Activated B cell treated with CpG ODN at 0.5 μM for 24 hours (primary cell): ENCODE data around the gene HMOX1. TPM values are rescaled to one million over a fixed set of nuclear protein-coding genes. Genes with fewer than 3 reads are reported as not detected.

ENCODE experiments used
- ATAC-seq: fragments of 200-7000 bp; cut with Tn5 transposase; one replicate; pipeline ENCODE4 v1.10.0; 2021; ENCODE audit warnings: low read depth, mild to moderate bottlenecking, moderate library complexity
- CTCF ChIA-PET: fragments of 350-600 bp; sonication (Branson Sonifier 250); formaldehyde crosslinking; loops from one replicate; lab custom pipeline; 2021; ENCODE audit warnings: antibody characterized with exemption; lab: Charles Lee
- POLR2A ChIA-PET: fragments of 350-600 bp; sonication (Branson Sonifier 250); formaldehyde crosslinking; loops from one replicate; lab custom pipeline; 2021; ENCODE audit warnings: antibody characterized with exemption; lab: Charles Lee
- DNase-seq: peaks from one replicate; pipeline ENCODE4 v3.0.0; 2022
- H3K27ac Mint-ChIP-seq: one replicate; pipeline ENCODE4 v1.8.0; 2020; ENCODE audit warnings: mixed read lengths
- H3K27me3 Mint-ChIP-seq: one replicate; pipeline ENCODE4 v1.8.0; 2021; ENCODE audit warnings: mixed read lengths
- H3K36me3 Mint-ChIP-seq: one replicate; pipeline ENCODE4 v1.8.0; 2021; ENCODE audit warnings: low read depth, mixed read lengths
- H3K4me1 Mint-ChIP-seq: one replicate; pipeline ENCODE4 v1.8.0; 2021; ENCODE audit warnings: mixed read lengths
- H3K4me3 Mint-ChIP-seq: one replicate; pipeline ENCODE4 v1.8.0; 2020; ENCODE audit warnings: mild to moderate bottlenecking, mixed read lengths
- H3K9me3 Mint-ChIP-seq: one replicate; pipeline ENCODE4 v1.8.0; 2020; ENCODE audit warnings: mixed read lengths
- intact Hi-C: fragments of 100-400 bp; cut with micrococcal nuclease; formaldehyde crosslinking; loops from one replicate; pipeline ENCODE4 v1.15.1; 2024
- total RNA-seq: library from RNA; stranded (reverse); gene quantifications from 2 replicates; pipeline ENCODE4 v1.2.3, GENCODE V29; 2022
- TF ChIP-seq, protein P1 (sequence below): fragments of 200-600 bp; IDR thresholded peaks from one replicate; pipeline ENCODE4 v1.8.0; 2022; ENCODE audit warnings: antibody characterized with exemption, mild to moderate bottlenecking

HMOX1 gene
- total RNA-seq, 1 donor from 2014 or later = 13.3 TPM

- H3K4me1 Mint-ChIP-seq = peaks cover 4% of the 10 kb centered on the region
- DNase-seq (no peak), ATAC-seq (no peak)
- H3K27ac Mint-ChIP-seq = peak overlapping the region; percentile 56
- POLR2A ChIA-PET = no interaction called here
- H3K36me3 Mint-ChIP-seq = peaks cover 75% of the 10 kb centered on the region
- H3K27me3 Mint-ChIP-seq = no peaks in the 10 kb centered on the region
- intact Hi-C loops = no loop called here
- H3K4me3 Mint-ChIP-seq = no peak overlapping the region
- TF ChIP-seq, protein P1, sequence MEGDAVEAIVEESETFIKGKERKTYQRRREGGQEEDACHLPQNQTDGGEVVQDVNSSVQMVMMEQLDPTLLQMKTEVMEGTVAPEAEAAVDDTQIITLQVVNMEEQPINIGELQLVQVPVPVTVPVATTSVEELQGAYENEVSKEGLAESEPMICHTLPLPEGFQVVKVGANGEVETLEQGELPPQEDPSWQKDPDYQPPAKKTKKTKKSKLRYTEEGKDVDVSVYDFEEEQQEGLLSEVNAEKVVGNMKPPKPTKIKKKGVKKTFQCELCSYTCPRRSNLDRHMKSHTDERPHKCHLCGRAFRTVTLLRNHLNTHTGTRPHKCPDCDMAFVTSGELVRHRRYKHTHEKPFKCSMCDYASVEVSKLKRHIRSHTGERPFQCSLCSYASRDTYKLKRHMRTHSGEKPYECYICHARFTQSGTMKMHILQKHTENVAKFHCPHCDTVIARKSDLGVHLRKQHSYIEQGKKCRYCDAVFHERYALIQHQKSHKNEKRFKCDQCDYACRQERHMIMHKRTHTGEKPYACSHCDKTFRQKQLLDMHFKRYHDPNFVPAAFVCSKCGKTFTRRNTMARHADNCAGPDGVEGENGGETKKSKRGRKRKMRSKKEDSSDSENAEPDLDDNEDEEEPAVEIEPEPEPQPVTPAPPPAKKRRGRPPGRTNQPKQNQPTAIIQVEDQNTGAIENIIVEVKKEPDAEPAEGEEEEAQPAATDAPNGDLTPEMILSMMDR = no peak
- H3K9me3 Mint-ChIP-seq = no peaks in the 10 kb centered on the region
- CTCF ChIA-PET = no interaction called here
Observed at GRCh38 chr22:35425971-35426800, 45.3 kb downstream of the HMOX1 start.

GRCh38 chr22:35426801-35427140 lies 45.9 kb downstream of the HMOX1 start:
- ATAC-seq (no peak), DNase-seq (no peak)
- TF ChIP-seq, protein P1 = no peak
- H3K27ac Mint-ChIP-seq = peak overlapping the region; percentile 56
- H3K4me3 Mint-ChIP-seq = no peak overlapping the region
- intact Hi-C loops = no loop called here
- H3K4me1 Mint-ChIP-seq = peaks cover 4% of the 10 kb centered on the region
- ChIA-PET CTCF (interaction anchor here (0.6 kb wide), 1 partner anchor 725 kb away, joined by 3 read pairs; no protein-coding TSS in a partner anchor), POLR2A (no interaction called here)
- H3K36me3 Mint-ChIP-seq = peaks cover 73% of the 10 kb centered on the region
- H3K27me3 Mint-ChIP-seq = no peaks in the 10 kb centered on the region
- H3K9me3 Mint-ChIP-seq = no peaks in the 10 kb centered on the region

GRCh38 chr22:35430897-35431322 lies 50.0 kb downstream of the HMOX1 start:
- H3K36me3 Mint-ChIP-seq = peaks cover 62% of the 10 kb centered on the region

DNA sequence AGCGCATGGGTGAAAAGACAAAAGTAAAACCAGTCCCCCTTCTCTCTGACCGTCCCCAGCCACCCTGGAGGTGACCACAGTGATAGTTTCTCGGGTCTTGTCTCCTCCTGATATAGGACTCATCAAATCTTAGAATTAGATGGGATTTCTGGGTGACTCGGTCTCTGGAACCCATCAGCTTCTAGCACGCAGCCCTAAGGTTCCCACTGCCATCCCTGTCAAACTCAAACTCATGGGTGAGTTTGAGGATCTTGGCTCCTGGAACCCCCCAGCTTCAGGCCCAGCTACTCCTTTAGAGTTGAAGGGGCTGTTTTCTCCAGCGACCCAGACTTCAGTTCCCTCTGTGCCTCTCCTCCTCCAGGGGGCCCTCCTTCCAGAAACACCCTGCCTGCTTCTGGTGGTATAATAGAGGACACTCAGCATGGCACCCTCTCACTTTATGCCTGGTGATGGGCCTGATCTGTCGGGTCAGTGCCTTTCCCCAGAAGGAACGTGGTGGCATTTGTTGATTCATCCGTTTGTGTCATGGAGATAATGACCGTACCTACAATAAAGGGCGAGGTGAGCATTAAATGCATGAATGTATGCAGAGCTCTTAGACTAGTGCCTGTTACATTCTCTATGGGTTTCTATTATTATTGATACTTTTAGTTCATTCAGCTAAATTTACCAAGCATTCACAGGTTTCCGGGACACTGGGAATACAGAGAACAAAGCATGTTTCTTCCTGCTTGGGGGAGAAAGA lies 50.8 kb downstream of the HMOX1 start:
- no peaks in the 10 kb centered on the region for H3K27me3 Mint-ChIP-seq
- CTCF ChIA-PET = interaction anchor here (1.1 to 3.0 kb wide), 4 partner anchors 20 to 151 kb away, joined by 3 to 22 read pairs (median 8); no protein-coding TSS in a partner anchor
- H3K36me3 Mint-ChIP-seq = peaks cover 60% of the 10 kb centered on the region
- ATAC-seq = no peak
- peaks cover 4% of the 10 kb centered on the region for H3K4me1 Mint-ChIP-seq
- intact Hi-C loops = no loop called here
- peaks cover 2% of the 10 kb centered on the region for H3K9me3 Mint-ChIP-seq
- TF ChIP-seq, protein P1 = no peak
- H3K27ac Mint-ChIP-seq = peak overlapping the region; percentile 46
- no peak for DNase-seq
- H3K4me3 Mint-ChIP-seq = no peak overlapping the region
- POLR2A ChIA-PET = no interaction called here

More at GRCh38 chr22:35430897-35431322, 50.0 kb downstream of the HMOX1 start:
- TF ChIP-seq, protein P1 = no peak
- no peak overlapping the region for H3K27ac Mint-ChIP-seq
- ChIA-PET POLR2A (interaction anchor here (0.7 to 1.1 kb wide), 2 partner anchors 79 to 217 kb away, joined by 3 to 4 read pairs; no protein-coding TSS in a partner anchor), CTCF (interaction anchor here (0.6 to 3.0 kb wide), 9 partner anchors 11 to 152 kb away, joined by 3 to 22 read pairs (median 3); no protein-coding TSS in a partner anchor)
- peak; percentile 83 for ATAC-seq
- no peaks in the 10 kb centered on the region for H3K27me3 Mint-ChIP-seq
- H3K4me1 Mint-ChIP-seq = peaks cover 4% of the 10 kb centered on the region
- peaks cover 2% of the 10 kb centered on the region for H3K9me3 Mint-ChIP-seq
- DNase-seq = peak; percentile 58
- intact Hi-C loops = loop anchor here (1.0 kb wide), 2 partner anchors 81 to 152 kb away; no protein-coding TSS in a partner anchor
- H3K4me3 Mint-ChIP-seq = no peak overlapping the region
